GM12864 (cell line): ENCODE data around the gene BDH2.

ENCODE experiments used
- DNase-seq: peaks from one replicate; pipeline ENCODE4 v3.0.0-alpha.2; 2011; ENCODE audit warnings: low read depth
- H3K4me3 ChIP-seq: 2 replicates; pipeline ENCODE4 v1.5.1; 2011; ENCODE audit warnings: mild to moderate bottlenecking, low read depth, low read length, control low read depth
- TF ChIP-seq, protein P1 (sequence below): IDR thresholded peaks from 2 replicates; pipeline ENCODE4 v1.5.1; 2011; ENCODE audit warnings: low read depth, mild to moderate bottlenecking, moderate library complexity, low read length, control low read depth, inconsistent platforms; ENCODE audit errors: missing control alignments

The BDH2 gene

DNA sequence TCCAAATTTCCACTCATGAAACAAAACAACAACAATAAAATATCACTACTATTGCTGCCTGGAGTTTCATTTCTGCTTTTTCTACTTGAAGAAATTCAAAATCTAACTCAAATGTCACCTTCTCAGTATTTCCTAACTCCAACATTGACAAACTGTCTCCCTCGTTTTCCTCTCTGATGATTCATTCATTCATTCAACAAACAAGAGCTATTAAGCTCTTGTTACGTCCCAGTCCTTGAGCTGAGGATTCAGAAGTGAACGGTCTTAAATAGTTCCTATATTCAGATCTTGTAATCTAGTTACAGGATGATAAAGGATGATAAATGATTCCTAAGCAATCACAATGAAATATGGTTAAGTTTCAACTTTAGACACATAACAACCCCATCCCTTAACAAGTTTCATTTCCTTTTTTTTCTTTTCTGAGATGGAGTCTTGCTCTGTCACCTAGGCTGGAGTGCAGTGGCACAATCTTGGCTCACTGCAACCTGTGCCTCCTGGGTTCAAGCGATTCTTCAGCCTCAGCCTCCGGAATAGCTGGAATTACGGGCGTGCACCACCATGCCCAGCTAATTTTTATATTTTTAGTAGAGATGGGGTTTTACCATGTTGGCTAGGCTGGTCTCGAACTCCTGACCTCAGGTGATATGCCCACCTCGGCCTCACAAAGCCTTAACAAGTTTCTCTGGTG, 24.7 kb downstream of the BDH2 start:
- peak overlapping the region; percentile 90 for H3K4me3 ChIP-seq
- no peak for DNase-seq
- TF ChIP-seq, protein P1, sequence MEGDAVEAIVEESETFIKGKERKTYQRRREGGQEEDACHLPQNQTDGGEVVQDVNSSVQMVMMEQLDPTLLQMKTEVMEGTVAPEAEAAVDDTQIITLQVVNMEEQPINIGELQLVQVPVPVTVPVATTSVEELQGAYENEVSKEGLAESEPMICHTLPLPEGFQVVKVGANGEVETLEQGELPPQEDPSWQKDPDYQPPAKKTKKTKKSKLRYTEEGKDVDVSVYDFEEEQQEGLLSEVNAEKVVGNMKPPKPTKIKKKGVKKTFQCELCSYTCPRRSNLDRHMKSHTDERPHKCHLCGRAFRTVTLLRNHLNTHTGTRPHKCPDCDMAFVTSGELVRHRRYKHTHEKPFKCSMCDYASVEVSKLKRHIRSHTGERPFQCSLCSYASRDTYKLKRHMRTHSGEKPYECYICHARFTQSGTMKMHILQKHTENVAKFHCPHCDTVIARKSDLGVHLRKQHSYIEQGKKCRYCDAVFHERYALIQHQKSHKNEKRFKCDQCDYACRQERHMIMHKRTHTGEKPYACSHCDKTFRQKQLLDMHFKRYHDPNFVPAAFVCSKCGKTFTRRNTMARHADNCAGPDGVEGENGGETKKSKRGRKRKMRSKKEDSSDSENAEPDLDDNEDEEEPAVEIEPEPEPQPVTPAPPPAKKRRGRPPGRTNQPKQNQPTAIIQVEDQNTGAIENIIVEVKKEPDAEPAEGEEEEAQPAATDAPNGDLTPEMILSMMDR = no peak

DNA sequence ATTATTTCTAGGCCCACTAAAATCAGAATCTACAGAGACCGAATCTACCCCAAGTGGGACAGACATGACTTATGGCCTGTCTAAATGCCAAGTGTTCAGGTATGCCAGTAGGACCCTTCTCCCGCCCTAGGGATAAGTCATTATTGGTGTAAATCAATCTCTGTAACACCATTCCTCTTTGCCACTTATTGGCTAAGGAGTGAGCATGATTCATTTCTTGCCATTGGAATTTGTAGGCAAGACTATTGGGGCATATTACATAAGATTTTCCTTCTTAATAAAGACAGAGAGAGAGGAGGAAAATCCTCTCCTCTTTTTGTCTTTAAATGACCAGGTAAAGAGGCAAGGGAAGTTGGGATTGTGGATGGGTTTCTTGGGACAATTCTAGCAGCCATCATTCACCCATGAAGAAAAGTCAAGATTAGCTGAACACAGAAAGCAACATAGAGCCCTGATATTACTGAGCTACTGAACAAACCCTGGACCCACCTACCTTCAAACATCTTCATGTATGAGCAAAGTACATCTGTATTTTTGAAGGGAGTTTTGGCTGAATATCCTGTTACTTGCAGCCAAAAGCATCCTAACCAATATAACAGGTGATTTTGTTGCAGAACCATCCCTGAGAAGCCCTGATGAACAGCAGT, 25.7 kb downstream of the BDH2 start:
- no peak for DNase-seq
- TF ChIP-seq, protein P1 = no peak
- no peak overlapping the region; the same call in 1 of the 2 replicates for H3K4me3 ChIP-seq

DNA sequence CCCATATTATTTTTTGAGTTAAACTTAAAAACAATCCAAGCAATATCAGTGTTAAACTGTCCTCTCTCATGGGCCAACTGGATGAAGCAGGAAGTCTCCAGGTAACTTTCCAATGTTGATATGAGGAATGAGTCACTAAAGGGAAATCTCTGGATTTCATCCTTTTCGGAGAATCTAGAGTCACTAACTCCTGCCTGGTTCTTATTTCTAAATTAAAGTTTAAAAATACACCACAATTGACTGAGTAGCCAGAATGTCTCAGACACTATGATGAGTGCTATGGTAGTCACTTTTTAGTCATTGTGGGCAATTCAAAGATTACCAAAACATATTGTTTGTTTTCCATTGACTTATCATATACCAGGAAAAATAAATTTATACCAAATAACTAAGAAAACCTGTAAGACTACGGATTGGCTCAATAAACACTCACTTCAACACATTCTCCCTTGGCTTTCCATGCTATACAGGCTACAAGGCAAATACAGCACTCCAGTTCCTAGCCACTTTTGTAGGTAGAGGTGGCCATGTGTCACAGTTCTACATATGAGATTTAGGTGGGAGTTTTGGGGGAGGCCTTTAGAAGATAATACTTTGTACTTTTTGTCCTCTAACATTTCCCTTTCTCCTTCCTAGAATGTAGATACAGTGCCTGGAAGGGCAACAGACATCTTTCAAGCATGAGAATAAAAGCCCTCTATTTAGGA, 31.6 kb downstream of the BDH2 start:
- TF ChIP-seq, protein P1 = no peak
- no peak overlapping the region for H3K4me3 ChIP-seq
- no peak for DNase-seq

DNA sequence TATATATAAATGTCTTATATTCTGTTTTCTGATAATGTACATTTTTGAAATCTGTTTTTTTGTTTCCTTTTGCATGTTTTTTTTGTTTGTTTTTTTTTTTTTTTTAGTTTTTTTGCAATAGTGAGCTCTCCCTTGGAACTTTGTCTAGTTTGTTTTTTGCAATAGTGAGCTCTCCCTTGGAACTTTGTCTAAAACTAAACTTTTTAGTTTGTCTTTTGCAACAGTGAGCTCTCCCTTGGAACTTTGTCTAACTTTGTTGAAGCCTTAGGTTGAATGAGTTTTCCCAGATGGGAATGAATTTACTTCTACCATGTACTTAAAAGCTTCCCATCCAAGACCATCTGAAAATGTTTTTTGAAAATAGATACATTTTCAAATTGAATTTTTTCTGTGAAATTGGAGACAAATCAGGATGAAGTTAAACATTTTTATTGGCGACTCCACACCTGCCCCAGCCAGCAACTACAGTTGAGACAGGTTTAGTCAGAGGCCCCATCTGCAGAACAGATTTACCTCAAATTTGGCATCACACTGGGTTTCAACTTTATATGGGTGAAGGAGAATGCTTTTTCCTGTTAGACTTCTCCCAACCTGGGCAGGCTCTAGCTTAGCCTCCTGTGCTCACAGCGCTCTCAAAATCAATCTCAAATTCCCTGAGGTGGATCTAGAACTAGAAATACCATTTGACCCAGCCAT, 39.0 kb downstream of the BDH2 start:
- no peak for DNase-seq
- TF ChIP-seq, protein P1 = no peak
- no peak overlapping the region for H3K4me3 ChIP-seq

DNA sequence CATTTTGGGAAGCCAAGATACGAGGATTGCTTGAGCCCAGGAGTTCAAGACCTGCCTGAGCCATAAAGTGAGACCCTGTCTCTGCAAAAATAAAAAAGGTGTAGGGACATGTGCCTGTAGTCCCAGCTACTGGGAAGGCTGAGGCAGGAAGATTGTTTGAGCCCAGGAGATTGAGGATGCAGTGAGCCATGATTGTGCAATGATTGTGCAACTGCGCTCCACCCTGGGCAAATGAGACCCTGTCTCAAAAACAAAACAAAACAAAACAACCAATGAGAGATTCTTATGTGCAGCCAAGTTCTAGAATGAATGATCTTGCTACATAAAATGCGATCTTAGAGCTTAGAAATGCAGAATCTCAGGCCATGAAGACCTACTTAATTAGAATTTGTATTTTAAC, 45.6 kb downstream of the BDH2 start:
- no peak for DNase-seq
- no peak overlapping the region for H3K4me3 ChIP-seq
- TF ChIP-seq, protein P1 = no peak

DNA sequence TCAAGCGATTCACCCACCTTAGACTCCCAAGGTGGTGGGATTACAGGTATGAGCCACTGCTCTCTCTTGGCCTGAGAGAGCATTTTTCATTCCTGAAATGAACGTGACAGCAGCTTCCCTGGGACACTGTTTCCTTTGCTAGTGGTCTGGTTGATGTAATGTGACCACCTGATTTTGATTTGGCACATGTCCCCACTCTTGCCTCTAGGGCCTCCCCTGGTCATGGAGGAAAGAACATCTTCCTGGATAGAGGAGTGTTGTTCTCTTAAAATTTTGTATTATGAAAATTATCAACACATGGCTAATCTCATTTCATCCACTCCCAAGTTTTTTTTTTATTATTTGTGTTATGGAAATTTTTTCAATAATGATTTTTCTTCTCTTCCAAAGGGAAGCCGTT, 46.9 kb downstream of the BDH2 start:
- no peak for DNase-seq
- TF ChIP-seq, protein P1 = no peak
- no peak overlapping the region for H3K4me3 ChIP-seq
